Right lung (tissue), 5 donors: ENCODE measurements around the gene TAGLN. TPM values are rescaled to one million over a fixed set of nuclear protein-coding genes. Genes with fewer than 3 reads are reported as not detected.
"Not testable (repeated sequence)": the region's sequence is repeated elsewhere in the genome, so short reads cannot be mapped to it uniquely, and the experiment has no call there.

ENCODE experiments used
- DNase-seq, 2 donors: peaks; one replicate each; pipeline ENCODE4 v3.0.0-alpha.2; 2013
- polyA plus RNA-seq, 5 donors: library from polyadenylated mRNA; unstranded; fragments of 120-200 nt; gene quantifications; one replicate each; pipeline versions ENCODE4 v1.2.1 to v1.2.3, GENCODE V29; 2013; ENCODE audit warnings: inconsistent platforms in 1 of 5, low replicate concordance in 1 of 5; ENCODE audit not compliant: insufficient read length in 5 of 5, insufficient read depth in 1 of 5

TAGLN gene
- polyA plus RNA-seq, 5 donors = 82.1 to 304 (median 177) TPM

GRCh38 chr11:117179048-117179999 lies 19.8 kb upstream of the TAGLN start:
- DNase-seq = peak in 1 of 2 donors; percentile 37

- DNase-seq = no peak
Measured at GRCh38 chr11:117180020-117180419, 19.1 kb upstream of the TAGLN start.

DNA sequence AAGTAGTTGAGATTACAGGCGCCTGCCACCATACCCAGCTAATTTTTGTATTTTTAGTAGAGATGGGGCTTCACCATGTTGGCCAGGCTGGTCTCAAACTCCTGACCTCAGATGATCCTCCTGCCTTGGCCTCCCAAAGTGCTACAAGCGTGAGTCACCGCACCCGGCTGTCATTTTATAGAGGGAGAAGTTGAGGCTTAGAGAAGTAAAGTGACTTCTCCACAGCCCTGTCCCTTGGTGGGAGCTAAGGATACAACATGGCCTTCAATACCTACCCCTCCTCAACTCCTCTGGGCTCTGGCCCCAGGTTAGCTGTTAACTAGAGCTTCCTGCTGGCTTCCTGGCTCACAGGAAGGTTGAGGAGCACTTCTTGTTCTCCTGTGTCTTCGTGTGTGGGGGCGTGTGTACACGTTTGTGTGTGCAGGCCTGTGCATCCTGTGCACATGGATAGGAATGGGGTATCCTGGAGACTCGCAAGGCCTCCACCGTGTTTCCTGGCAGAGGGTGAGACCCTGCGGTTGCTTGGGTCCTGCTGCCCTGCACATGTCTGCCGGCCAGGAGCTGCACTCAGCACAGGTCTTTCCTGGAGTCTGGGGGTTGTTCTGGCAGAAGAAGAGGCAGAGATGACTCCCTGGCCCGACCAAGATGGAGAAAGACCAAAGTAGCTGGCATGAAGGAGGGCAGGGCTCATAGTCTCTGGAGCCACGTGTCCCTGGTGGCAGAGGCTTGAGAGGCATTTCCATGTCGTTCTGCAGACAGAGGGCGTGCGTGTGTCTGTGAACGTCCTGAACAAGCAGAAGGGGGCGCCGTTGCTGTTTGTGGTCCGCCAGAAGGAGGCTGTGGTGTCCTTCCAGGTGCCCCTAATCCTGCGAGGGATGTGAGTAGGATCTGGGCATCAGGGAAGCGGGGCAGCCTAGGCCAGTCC lies 18.2 kb upstream of the TAGLN start:
- no peak for DNase-seq

- DNase-seq = no peak
Measured at GRCh38 chr11:117181586-117182550, 17.3 kb upstream of the TAGLN start.

DNA sequence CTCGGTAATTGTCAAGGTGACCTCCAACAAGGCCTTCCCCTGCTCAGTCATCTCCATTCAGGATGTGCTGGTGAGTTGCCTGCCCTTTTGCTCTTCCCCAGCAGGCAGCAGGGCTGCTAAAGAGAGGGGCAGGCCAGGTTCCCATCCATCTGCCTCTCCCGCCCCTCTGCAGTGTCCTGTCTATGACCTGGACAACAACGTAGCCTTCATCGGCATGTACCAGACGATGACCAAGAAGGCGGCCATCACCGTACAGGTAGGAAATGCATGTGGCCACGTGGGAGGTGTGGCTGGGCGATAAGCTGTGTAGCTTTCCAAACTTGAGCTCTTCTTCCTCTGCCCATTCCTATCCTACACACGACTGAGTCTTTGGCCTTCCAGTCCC lies 16.6 kb upstream of the TAGLN start:
- no peak for DNase-seq

DNA sequence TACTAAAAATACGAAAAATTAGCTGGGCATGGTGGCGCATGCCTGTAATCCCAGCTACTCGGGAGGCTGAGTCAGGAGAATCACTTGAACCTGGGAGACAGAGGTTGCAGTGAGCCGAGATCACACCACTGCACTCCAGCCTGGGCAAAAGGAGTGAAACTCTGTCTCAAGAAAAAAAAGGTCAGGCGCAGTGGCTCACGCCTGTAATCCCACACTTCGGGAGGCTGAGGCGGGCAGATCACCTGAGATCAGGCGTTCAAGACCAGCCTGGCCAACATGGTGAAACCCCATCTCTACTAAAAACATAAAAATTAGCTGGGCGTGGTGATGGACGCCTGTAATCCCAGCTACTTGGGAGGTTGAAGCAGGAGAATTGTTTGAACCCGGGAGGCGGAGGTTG lies 16.0 kb upstream of the TAGLN start:
- not testable (repeated sequence) for DNase-seq

GRCh38 chr11:117183724-117184349 lies 15.3 kb upstream of the TAGLN start:
- no peak for DNase-seq

- no peak for DNase-seq
Measured at GRCh38 chr11:117185736-117186430, 13.3 kb upstream of the TAGLN start.

GRCh38 chr11:117186431-117186761 lies 12.8 kb upstream of the TAGLN start:
- DNase-seq = no peak

- DNase-seq = no peak
Measured at GRCh38 chr11:117187007-117187406, 12.2 kb upstream of the TAGLN start.

- no peak for DNase-seq
Measured at GRCh38 chr11:117187428-117187798, 11.8 kb upstream of the TAGLN start.

GRCh38 chr11:117187799-117188481 lies 11.2 kb upstream of the TAGLN start:
- DNase-seq = no peak

GRCh38 chr11:117188620-117189081 lies 10.5 kb upstream of the TAGLN start:
- no peak for DNase-seq

DNA sequence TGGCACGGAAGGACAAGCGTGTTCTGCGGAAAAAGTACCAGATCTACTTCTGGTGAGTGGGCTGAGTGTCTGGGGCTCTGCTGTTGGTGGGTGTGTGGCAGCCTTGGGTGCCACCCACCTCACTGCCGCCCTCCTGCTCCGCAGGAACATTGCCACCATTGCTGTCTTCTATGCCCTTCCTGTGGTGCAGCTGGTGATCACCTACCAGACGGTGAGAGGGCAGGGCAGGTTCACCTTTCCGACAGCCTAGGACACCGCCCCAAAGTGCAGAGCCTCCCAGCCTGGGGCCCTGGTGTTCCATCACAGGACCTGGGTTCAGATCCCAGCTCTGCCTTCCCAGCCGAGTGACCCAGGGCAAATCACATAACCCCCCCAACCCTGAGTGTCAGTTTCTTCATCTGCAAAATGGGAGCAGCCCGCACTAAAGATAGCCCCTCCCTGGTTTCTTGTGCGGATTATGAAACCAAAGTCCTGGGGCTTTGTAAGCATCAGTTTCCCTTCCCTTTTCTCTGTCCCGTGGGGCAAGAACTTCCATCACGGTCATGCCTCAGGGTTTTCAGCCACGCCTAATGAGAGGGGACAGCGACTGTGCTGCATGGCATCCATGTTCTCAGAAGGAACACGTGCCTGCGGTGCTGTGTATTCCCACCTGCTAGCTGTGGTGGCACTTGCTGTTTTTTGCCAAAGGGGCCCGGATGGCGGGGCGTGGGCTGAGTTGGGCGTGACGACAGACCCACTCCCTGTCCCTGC lies 9.8 kb upstream of the TAGLN start:
- DNase-seq = no peak

- DNase-seq = no peak
Measured at GRCh38 chr11:117189941-117190544, 9.1 kb upstream of the TAGLN start.

GRCh38 chr11:117191680-117192400 lies 7.3 kb upstream of the TAGLN start:
- no peak for DNase-seq

- DNase-seq = no peak
Measured at GRCh38 chr11:117192401-117192875, 6.7 kb upstream of the TAGLN start.
